GM19438 (cell line): ENCODE results near the gene ATG16L1.

ENCODE experiments used
- ATAC-seq: cut with Tn5 transposase; IDR thresholded peaks from one replicate; pipeline ENCODE4 v1.9.1; 2021; ENCODE audit warnings: low read depth; ENCODE audit not compliant: unreplicated experiment

The ATG16L1 gene

DNA sequence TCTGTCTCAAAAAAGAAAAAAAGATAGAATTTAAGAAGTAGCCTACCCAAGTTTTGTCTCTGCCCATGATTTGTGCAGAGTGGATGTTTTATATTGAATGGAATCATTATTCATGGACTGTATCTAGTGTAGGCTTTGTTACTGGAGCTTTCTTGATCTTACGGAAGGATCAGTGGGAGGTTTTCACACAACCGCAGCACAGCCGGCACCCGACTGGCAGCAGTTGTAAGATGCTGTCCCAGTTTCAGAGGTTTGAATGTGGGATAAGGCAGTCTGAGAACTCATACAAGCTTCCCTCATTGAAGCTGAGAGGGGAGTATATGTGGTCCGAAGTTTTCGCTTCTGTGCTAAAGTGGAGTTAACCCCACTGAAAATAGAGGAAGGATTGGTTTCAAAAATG lies 36.4 kb downstream of the ATG16L1 start:
- no peak for ATAC-seq

DNA sequence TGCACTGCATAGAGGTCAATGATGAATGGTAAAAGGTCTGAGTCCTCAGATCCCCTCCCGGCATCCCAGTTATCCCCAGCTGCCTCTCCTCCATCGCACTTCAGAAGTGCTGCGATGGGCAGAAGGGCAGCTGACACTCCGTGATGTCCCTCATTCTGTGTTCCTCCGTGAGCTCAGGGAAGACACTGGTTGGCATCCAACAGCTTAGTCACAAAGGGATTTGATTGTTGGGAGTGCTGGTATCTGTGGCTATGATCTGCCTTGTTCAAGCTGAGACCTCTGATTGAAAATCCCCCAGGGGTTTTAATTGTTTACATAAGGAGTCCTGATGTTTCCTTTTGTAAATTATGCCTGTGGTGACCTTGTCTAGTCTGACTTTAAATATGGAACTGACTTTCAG lies 37.2 kb downstream of the ATG16L1 start:
- no peak for ATAC-seq

- ATAC-seq = no peak
These were observed 38.2 kb downstream of the ATG16L1 start for GRCh38 chr2:233289648-233290047.

DNA sequence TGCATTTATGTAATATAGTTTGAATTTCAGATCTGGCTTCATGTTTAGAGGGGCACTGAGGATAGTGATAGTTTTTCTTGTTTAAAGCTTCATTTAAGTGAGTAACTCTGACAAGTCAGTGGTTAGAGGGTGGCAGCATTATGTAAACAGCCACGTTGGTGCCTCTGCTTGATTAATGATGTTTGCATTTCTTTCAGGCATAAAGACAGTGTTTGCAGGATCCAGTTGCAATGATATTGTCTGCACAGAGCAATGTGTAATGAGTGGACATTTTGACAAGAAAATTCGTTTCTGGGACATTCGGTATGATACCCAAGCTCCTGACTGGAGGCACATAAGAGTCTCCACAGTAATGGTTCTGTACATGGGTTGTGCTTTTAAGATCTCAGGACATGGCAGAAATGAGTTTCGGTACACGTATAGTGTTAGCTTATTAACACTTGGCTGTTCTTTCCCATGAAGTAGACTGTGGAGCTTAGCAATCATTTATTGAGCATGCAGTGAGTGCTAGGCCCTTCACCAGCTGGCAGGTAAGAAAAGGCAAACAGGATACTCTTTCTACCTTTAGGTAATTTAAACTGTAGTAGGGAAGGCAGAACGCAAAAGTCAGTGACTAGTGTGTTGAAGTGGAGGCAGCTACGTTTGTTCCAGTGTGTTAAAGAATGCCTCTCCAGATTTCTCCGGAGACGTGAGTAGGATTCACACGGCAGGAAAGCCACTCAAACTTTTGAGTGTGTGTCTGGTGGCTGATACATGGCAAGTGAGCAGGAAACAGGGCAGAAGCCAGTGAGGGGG lies 38.8 kb downstream of the ATG16L1 start:
- ATAC-seq = no peak

DNA sequence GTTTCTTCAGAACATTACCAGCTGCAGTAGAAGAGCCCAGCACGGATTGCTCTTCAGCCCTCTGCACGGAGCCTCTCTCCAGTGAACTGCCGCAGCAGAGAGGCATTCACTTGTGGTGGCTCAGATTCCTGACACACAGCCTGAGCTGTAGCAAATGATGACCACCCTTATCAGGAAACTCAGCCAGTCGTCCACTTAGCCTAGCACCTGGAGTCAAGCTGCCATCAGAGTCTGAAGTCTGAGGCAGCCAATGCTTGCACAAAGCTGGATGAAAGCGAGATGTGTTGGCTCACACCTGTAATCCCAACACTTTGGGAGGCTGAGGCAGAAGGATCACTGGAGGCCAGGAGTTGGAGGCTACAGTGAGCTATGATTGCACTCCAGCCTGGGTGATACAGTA lies 44.4 kb downstream of the ATG16L1 start:
- ATAC-seq = no peak

- no peak for ATAC-seq
These were observed 45.6 kb downstream of the ATG16L1 start for GRCh38 chr2:233297076-233297475.

- ATAC-seq = no peak
These were observed 48.9 kb downstream of the ATG16L1 start for GRCh38 chr2:233300401-233300800.

- no peak for ATAC-seq
These were observed 49.8 kb downstream of the ATG16L1 start for GRCh38 chr2:233301248-233301647.

- no peak for ATAC-seq
These were observed 50.3 kb downstream of the ATG16L1 start for GRCh38 chr2:233301811-233302210.

DNA sequence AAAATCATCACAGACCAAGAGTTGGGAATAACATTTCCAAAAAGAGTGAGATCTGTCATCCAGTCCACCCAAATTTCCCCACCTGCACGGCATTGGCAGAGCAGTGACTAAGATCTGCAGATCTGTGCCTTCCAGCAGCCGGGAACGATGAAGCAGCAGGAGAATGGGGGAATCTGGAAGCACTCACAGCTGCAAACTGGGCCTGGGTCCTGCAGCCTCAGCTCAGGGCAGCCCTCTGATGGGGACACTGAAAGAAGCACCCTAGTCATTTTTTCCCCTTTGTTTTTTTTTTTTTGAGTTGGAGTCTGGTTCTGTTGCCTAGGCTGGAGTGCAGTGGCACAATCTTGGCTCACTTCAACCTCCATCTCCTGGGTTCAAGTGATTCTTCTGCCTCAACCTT lies 51.8 kb downstream of the ATG16L1 start:
- ATAC-seq = no peak

- no peak for ATAC-seq
These were observed 56.1 kb downstream of the ATG16L1 start, which contains the start of gene SAG for GRCh38 chr2:233307565-233307964. Gene SAG (plus strand): TSS chr2:233307816. CDS start chr2:233309190, 1,374 bp downstream.

DNA sequence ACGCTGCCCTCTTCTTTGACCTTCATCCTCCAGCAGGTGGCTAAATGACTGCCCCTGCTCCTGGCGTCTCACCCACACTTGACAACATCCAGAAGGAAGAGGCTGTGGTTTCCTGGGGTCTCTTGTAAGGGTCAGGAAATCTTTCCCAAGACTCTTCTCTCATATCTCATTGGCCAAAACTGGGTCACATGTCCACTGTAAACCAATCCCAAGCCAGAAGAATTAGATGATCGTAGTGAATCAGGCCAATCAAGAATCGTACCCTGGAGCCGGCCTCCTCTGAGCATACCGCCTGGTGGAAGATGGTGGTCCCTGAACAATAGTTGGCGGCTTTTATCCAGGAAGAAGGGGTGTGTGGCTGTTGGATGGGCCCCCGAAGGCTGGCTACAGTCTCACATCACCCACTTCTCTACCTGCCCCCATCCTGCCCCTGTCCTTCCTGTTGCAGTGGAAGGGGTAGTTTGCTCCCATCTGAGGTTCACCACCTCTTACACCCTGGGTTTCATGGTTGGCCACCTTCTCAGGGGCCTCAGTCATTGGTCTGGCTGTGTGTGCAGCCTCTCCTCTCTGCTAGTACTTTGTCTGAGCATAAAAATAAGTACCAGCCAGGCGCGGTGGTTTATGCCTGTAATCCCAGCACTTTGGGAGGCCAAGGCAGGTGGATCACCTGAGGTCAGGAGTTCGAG lies 59.9 kb downstream of the ATG16L1 start:
- ATAC-seq = no peak

DNA sequence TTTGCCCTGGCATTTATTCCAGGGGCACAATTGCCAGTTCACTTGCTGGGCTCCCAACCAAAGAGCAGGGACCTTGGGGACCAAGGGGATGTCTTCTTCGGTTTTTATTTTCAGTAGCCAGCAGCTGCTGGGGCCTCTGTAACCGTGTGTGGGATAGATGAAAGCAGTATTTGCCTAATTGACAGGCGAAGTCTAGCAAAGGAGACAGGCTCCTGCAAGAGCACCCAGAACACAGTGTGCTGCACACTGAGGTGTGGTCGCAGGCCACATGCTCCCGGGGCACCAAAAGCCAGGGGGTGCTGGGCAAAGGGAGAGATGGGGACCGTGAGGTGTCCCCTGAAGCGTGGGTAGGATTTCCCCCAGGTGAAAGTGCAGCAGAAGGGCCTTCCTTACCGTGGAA lies 61.4 kb downstream of the ATG16L1 start:
- ATAC-seq = no peak

GRCh38 chr2:233314180-233314925 lies 62.9 kb downstream of the ATG16L1 start:
- no peak for ATAC-seq

DNA sequence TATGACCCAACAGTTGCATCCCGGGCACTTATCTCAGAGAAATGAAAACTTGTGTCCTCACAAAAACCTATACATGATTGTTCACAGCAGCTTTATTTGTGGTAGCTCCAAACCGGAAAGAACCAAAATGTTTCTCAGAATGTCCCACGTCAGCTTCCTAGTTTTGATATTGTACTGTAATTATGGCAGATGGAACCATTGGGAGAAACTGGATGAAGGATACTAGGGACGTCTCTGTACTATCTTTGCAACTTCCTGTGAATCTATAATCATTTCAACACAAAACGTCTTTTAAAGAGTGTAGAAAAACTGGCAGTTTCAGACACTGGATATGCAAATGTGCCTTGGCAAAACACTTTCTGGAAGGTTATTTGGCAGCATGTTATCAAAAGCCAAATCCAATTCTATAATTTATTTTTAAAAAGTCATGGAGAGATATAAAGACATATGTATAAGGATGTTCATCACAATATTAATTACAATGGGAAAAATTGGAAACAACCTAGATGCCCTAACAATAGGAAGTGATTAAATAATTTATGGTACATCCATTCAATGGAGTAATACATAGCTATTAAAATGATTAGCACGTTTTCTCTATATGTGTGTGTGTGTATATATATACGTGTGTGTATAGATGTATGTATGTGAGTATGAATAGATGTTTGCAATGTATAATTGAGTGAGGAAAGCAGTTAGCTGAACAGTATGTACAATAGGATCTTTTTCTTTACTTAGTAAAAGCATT lies 65.9 kb downstream of the ATG16L1 start:
- ATAC-seq = no peak

DNA sequence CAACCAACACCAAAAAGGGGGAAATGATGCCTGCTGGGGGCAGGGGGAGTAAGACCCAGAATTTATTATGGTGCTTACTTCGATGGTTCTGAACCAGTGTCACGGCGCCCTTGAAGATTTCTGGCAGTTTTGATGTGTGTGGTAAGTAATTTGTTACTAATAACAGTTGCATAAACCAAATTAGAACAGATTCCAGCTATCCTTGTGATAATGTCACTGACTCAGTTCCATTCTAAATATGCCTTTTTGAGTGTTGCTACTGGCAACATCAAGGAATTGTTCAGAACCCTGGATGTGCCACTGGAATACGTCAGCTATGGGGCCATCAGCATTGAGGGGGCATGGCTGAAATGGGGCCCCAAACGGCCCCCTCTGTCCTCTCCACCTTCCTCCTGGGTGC lies 67.8 kb downstream of the ATG16L1 start:
- ATAC-seq = no peak

DNA sequence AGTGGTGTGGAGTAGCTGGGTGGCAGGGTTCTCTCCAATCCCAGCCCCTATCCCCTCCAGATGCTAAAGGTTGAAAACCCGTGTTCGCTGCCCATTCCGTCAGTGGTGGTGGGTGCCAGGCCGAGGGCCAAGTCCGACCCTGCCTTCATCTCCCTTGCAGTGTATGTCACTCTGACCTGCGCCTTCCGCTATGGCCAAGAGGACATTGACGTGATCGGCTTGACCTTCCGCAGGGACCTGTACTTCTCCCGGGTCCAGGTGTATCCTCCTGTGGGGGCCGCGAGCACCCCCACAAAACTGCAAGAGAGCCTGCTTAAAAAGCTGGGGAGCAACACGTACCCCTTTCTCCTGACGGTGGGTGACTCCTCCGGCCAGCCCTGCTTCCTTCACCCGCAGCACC lies 69.0 kb downstream of the ATG16L1 start:
- no peak for ATAC-seq

- no peak for ATAC-seq
These were observed 69.7 kb downstream of the ATG16L1 start for GRCh38 chr2:233321166-233321565.

DNA sequence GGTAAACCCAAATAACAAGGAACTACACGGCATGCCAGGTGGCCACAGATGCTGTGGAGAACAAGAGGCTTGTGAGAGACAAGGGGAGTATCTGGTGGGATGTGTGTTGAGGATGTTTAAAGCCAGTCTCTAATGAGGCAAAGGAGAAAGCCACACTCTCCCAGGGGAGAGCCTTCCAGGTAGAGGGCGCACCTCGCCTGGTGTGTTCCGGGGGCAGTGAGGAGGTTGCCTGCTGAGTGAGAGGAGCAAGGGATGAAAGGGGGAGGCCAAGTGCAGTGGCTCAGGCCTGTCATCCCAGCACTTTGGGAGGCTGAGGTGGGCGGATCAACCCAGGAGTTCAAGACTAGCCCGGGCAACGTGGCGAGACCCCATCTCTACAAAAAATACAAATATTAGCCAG lies 72.4 kb downstream of the ATG16L1 start:
- ATAC-seq = no peak

DNA sequence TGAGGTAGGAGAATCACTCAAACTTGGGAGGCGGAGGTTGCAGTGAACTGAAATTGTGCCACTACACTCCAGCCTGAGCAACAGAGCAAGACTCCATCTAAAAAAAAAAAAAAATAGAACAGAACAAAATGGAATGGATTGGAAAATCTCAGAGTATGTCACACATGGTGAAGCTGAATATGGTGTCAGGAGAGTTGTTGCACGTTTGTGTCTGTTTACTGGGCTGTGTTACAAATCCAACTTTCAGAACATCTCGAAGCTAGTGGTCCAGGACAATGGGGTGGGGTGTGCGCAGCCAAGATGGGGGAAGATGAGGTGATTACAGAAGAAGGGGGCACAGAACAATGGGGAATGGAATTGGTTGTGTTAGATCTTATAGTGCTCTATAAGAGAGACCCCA lies 73.8 kb downstream of the ATG16L1 start:
- no peak for ATAC-seq

DNA sequence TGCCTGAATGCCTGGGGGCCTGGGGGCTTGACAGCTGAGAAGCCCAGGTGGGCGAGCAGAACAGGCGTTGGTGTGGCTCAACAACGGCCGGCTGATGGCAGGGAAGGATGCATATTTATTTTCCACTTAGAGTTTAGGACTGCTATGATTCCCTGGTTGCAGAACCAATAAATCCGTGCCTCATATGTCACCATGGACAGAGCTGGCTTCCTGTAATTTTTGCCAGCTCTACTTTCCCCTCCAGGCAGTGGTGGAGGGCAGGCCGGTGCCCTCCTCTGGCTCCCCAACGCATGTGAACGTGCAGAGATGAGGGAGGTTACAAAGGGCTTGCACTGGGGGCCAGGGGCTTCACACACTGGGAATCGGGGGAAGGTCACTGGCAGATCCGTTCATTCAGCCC lies 74.3 kb downstream of the ATG16L1 start:
- no peak for ATAC-seq
